Ramos (cell line): ENCODE measurements around the gene PRPF39.
"Not testable (repeated sequence)": the region's sequence is repeated elsewhere in the genome, so short reads cannot be mapped to it uniquely, and the experiment has no call there.

ENCODE experiments used
- in situ Hi-C: fragments of 300-500 bp; cut with MboI; formaldehyde crosslinking; loops from one replicate; pipeline ENCODE4 v1.14.3; 2022; ENCODE audit warnings: low sequenced_read_pairs; ENCODE audit not compliant: unreplicated experiment

PRPF39 gene

DNA sequence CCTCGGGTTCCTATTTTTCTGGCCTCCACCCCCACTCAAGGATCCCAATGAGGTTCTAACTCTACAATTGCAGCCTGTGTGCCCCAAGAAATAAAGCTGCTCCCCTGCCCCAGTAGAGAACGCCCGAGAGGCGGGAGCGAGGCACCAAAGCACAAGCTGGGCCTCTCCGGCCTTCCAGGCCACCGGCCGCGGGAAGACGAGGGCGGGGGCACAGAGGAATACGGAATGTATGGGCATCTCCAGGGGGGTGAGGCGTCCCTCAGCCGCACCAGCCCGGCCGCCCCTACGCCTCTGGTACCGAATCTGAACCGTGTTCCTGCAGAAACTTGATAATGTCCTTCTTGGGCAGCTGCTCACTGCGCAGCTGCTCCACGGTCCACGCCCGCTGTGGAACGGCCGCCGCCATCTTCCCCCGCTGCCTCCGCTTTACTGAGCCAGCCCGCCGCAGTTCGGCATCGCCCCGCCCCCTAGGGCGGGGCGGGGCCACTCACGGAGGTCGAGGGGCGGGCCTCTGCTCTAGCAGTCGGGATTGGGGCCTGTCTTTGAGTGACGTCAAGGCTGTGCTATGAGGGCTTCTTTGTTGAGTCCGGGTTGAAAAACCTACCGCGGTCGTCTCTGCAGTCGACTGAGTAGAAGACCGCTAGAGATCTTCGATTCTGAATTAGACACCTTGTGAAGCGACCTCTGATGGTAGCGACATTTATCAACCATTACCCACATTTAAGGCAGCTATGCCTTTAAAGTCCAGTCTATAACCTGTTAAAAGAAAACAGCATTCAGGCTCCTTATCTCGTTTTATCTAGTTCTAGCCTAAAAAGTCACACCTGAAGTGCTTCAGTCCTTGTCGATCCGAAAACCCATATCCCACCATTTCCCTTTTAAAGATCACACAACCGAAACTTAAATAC, 50.4 kb downstream of the PRPF39 start, which contains the start of gene FKBP3:
TSS of gene FKBP3 (minus strand) at position 431 of the 908 bp plus-strand sequence. CDS start at position 406, 25 bp downstream.
- in situ Hi-C loops, result no loop called here

DNA sequence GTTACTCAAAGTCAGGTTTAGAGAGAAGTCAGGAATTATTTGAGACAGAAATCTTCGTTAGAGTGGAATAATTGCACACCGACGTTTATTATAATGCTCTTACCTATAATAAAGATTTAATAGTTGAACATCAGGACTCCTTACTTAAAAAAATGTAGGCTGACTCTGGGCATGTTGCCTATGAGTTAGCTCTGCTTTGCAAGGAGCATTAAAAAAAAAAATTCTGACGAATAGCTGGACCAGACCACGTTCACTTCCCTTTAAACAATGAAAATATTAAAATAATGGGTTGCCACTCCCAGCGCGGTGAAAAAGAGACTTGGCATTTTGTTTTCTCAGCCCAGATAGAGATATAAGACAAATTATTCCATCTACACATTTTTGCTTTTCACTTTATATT, 51.2 kb downstream of the PRPF39 start:
- in situ Hi-C loops, result no loop called here

DNA sequence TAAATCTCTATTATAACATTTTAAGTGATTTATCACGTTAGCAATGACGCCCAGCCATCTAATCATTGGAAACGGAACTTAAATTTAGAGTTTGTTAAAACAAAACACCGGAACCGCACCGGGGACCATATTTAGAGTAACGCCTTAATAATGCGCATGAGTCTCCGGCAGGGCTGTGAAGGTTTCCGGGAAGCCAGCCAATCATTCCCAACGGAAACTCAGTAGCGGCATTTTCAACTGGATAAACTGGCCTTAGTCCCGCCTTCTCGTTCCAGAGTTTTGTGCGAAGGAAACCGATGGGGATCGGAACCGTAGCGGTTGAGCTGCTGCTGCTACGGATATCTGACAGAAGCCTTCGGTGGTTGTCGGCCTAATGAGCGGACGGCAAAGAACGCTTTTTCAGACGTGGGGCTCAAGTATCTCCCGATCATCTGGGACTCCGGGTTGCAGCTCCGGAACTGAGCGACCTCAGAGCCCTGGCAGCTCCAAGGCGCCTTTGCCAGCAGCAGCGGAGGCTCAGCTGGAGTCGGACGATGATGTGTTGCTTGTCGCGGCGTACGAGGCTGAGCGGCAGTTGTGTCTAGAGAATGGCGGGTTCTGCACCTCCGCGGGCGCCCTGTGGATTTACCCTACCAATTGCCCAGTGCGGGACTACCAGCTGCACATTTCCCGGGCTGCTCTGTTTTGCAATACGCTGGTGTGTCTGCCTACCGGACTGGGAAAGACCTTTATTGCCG, 51.9 kb downstream of the PRPF39 start, which contains the start of gene FANCM:
TSS of gene FANCM (plus strand) at position 272 of the 737 bp plus-strand sequence. CDS start at position 374, 102 bp downstream.
- in situ Hi-C loops, result no loop called here

DNA sequence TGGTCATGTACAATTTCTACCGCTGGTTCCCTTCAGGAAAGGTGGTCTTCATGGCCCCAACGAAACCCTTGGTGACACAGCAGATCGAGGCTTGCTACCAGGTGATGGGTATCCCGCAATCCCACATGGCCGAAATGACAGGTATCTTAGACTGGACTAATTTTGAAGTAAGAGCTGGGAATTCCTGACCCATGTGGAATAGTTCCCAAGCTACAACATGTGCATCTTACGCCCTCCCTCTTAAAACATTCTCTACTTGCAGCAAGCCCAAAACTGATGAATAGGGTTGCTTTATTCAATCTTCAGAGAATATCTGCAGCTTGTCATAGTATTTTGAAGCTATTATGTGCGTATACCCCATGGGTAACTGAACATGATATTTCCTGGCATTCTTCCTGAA, 52.5 kb downstream of the PRPF39 start:
- in situ Hi-C loops, result no loop called here

DNA sequence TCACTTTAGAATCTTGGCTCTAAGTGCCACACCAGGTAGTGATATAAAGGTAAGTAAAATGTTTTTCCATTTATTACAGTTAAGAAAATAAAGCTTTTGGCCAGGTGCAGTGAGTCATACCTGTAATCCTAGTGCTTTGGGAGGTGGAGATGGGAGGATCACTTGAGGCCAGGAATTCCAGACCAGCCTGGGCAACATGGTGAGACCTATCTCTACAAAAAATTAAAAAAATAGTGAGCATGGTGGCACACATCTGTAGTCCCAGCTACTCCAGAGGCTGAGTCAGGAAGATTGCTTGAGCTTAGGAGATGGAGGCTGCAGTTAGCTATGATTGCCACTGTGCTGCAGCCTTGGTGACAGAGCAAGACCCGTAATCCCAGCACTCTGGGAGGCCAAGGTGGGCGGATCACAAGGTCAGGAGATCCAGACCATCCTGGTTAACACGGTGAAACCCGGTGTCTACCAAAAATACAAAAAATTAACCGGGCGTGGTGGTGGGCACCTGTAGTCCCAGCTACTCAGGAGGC, 56.8 kb downstream of the PRPF39 start:
- in situ Hi-C loops, result no loop called here

DNA sequence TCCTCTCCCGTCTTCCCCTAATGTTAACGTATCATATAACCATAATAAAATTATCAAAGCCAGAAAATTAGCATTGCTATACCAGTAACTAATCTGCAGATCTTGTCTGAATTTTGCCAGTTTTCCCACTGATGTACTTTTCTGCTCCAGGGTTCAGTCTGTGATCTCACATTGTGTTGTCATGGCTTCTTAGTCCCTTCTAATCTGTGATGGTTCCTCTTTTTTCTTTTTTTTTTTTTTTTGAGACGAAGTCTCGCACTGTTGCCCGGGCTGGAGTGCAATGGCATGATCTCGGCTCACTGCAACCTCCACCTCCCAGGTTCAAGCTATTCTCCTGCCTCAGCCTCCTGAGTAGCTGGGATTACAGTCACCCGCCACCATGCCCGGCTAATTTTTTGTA, 58.2 kb downstream of the PRPF39 start:
- in situ Hi-C loops, result not testable (repeated sequence)

DNA sequence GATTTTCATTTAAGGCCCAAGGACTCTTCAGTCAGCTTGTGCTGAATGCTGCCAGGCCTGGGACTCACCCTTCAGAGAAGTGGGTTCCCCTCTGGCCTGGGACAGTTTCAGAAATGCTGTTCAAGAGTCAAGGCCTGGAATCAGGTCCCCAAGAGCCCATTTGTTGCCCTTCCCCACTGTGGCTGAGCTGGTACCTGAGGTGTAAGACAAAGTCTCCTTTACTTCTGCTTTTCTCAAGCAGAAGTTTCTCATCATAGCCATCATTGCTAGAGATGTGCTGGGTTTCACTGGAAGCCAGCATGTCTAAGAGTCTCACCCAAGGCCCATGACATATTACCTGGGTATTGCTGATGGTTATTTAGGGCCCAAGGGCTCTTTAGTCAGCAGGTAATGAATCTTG, 60.7 kb downstream of the PRPF39 start:
- in situ Hi-C loops, result no loop called here

DNA sequence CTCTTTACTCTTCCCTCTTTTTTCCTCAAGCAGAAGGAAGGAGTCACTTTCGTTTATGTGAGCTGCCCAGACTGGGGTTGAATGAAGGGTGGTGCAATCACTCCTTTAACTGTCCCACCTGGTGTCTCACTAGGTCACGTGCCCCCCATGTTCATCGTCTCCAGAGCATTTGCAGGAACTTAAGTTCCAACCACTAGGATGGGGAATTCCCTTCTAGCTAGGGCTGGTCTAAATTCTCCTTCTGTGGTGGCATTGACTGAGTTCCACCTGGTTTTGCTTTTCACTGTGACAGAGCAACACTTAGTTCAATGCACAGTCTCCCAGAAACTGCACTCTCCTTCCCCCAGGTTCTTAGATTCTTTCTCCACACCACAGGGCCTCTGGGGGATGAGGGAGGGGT, 61.3 kb downstream of the PRPF39 start:
- in situ Hi-C loops, result no loop called here

DNA sequence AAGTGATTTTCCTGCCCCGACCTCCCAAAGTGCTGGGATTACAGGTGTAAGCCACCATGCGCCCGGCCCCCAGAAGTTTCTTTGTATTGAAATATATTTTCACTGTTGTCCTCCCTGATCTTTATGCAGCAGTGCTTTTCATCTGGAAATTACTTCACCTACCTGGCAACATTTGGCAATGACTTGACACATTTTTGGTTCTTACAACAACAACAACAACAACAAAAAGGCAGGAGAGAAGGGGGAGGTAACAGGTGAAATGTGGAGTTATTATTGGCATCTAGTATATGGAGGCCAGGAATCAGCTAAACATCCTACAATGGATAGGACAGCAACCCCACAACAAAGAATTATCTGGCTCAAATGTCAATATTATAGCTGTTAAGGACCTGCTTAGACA, 65.7 kb downstream of the PRPF39 start:
- in situ Hi-C loops, result no loop called here

GRCh38 chr14:45150386-45150890, 66.5 kb downstream of the PRPF39 start:
- in situ Hi-C loops, result no loop called here

DNA sequence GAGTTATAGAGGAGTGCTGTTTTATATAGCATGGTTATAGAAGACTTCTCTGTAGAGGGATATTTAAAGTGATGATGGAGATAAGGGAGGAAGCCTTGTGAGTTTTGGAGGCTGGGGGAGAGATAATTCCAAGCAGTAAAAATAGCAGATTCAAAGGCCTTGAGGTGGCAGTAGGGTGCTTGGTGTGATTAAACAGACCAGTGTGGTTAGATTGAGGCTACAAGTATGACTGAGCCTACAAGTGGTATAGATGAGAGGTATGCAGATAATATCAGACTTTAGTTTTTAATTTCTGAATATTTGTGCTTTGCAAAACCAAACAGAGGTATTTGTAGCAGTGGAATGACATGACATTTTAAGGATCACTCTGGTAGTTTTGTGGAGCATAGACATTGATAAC, 72.2 kb downstream of the PRPF39 start:
- in situ Hi-C loops, result no loop called here
